GM12878 (cell line): ENCODE data around the gene SPTSSB. TPM values are rescaled to one million over a fixed set of nuclear protein-coding genes. Genes with fewer than 3 reads are reported as not detected.

Experiments
- ATAC-seq: fragments of 200-7000 bp; cut with Tn5 transposase; 3 replicates; pipeline ENCODE4 v1.9.1; 2020; ENCODE audit warnings: mild to moderate bottlenecking, moderate library complexity
- BruUV-seq: library from RNA; stranded (reverse); fragments of 400-500 nt; replicated peaks from 2 replicates; lab custom pipeline; 2021; lab: Mats Ljungman, UMichigan
- CTCF ChIA-PET: fragments of 300-600 bp; sonication (Branson Sonifier 250); formaldehyde crosslinking; extraction: SDS; loops from one replicate; lab custom pipeline; 2021; ENCODE audit warnings: inconsistent platforms; lab: Yijun Ruan, JAX
- POLR2A ChIA-PET: fragments of 350-600 bp; formaldehyde crosslinking; extraction: SDS; loops from one replicate; lab custom pipeline; 2021; ENCODE audit warnings: inconsistent platforms; lab: Charles Lee
- RAD21 ChIA-PET: fragments of 300-600 bp; sonication (Branson Sonifier 250); formaldehyde crosslinking; loops from one replicate; lab custom pipeline; 2023; ENCODE audit warnings: antibody characterized with exemption; ENCODE audit not compliant: unreplicated experiment; lab: Charles Lee
- SMC1A ChIA-PET: fragments of 300-600 bp; sonication (Branson Sonifier 250); formaldehyde crosslinking; loops from one replicate; lab custom pipeline; 2023; ENCODE audit not compliant: unreplicated experiment, uncharacterized antibody; lab: Charles Lee
- DNase-seq: peaks from one replicate; pipeline ENCODE4 v3.0.0-alpha.2; 2011; ENCODE audit warnings: low read depth, low spot score
- FAIRE-seq: peaks from 3 replicates; lab custom pipeline; 2011; peaks lifted over from hg19 to GRCh38; lab: Jason Lieb, UNC
- H2AFZ ChIP-seq: 2 replicates; pipeline ENCODE4 v1.6.0; 2011; ENCODE audit warnings: low read depth, low read length, control low read depth; ENCODE audit not compliant: control insufficient read depth
- H3K27ac ChIP-seq: 2 replicates; pipeline ENCODE4 v1.5.1; 2011; ENCODE audit warnings: control low read depth; ENCODE audit not compliant: control insufficient read depth, insufficient read depth
- H3K27me3 ChIP-seq, 2 experiments: replicated peaks in 1 of 2; 2 replicates each; pipeline versions ENCODE4 v1.6.0 to v1.6.1; 2011; ENCODE audit warnings: low read length in 1 of 2; ENCODE audit not compliant: control insufficient read depth in 2 of 2, insufficient read depth in 2 of 2
- H3K36me3 ChIP-seq, 2 experiments: 2 replicates each; pipeline ENCODE4 v1.5.1; 2011; ENCODE audit warnings: low read length in 1 of 2; ENCODE audit not compliant: control insufficient read depth in 2 of 2, insufficient read depth in 2 of 2
- H3K4me1 ChIP-seq: 2 replicates; pipeline ENCODE4 v1.6.1; 2011; ENCODE audit warnings: mild to moderate bottlenecking, low read length, moderate library complexity, mixed read lengths; ENCODE audit not compliant: control insufficient read depth, insufficient read depth
- H3K4me2 ChIP-seq: 2 replicates; pipeline ENCODE4 v1.6.0; 2011; ENCODE audit warnings: control low read depth; ENCODE audit not compliant: control insufficient read depth, insufficient read depth
- H3K4me3 ChIP-seq: fragments of 200-600 bp; sonication (generic); 2 replicates; pipeline ENCODE4 v1.5.1; 2016
- H3K79me2 ChIP-seq: 2 replicates; pipeline ENCODE4 v1.6.0; 2011; ENCODE audit warnings: low read length; ENCODE audit not compliant: control insufficient read depth, insufficient read depth
- H3K9ac ChIP-seq: 2 replicates; pipeline ENCODE4 v1.8.0; 2011; ENCODE audit warnings: low read length, control low read depth, mixed read lengths; ENCODE audit not compliant: control insufficient read depth, insufficient read depth
- H3K9me3 ChIP-seq: replicated peaks from 3 replicates; pipeline ENCODE4 v1.5.1; 2011; ENCODE audit warnings: mild to moderate bottlenecking, low read length; ENCODE audit not compliant: control insufficient read depth, insufficient read depth
- H4K20me1 ChIP-seq: 2 replicates; pipeline ENCODE4 v1.6.0; 2011; ENCODE audit not compliant: control insufficient read depth, insufficient read depth
- ATF2 ChIP-seq: IDR thresholded peaks from 2 replicates; pipeline ENCODE4 v1.6.1; 2012; ENCODE audit warnings: low read length, inconsistent platforms
- ATF7 ChIP-seq: fragments of 450-650 bp; IDR thresholded peaks from 2 replicates; pipeline ENCODE4 v1.6.1; 2016; ENCODE audit warnings: low read depth, mild to moderate bottlenecking
- CREM ChIP-seq: IDR thresholded peaks from 2 replicates; pipeline ENCODE4 v1.6.1; 2014; ENCODE audit warnings: antibody characterized with exemption, low read depth
- HDGF ChIP-seq: fragments of 450-650 bp; IDR thresholded peaks from 2 replicates; pipeline ENCODE4 v1.6.1; 2016; ENCODE audit warnings: antibody characterized with exemption
- IKZF1 ChIP-seq: fragments of 450-650 bp; conservative IDR thresholded peaks from 2 replicates; pipeline ENCODE4 v1.6.1; 2017; ENCODE audit warnings: antibody characterized with exemption, mild to moderate bottlenecking
- IKZF2 ChIP-seq, 2 experiments: fragments of 450-650 bp; IDR thresholded peaks; 2 replicates each; pipeline ENCODE4 v1.6.1; 2017; ENCODE audit warnings: mild to moderate bottlenecking in 2 of 2, moderate library complexity in 2 of 2
- MEF2A ChIP-seq: IDR thresholded peaks from 2 replicates; pipeline ENCODE4 v1.6.1; 2011; ENCODE audit warnings: low read depth, mild to moderate bottlenecking, low read length, moderate library complexity; ENCODE audit not compliant: insufficient read depth
- MTA2 ChIP-seq: fragments of 450-650 bp; IDR thresholded peaks from 2 replicates; pipeline ENCODE4 v1.6.1; 2016; ENCODE audit warnings: low read depth, mild to moderate bottlenecking, moderate library complexity
- MXI1 ChIP-seq: fragments of 150-350 bp; IDR thresholded peaks from 2 replicates; pipeline ENCODE4 v1.6.1; 2011; ENCODE audit warnings: low read depth, mild to moderate bottlenecking, inconsistent platforms, low read length, improper control_type of control experiment
- MYC ChIP-seq: IDR thresholded peaks from 2 replicates; pipeline ENCODE4 v1.6.1; 2011; ENCODE audit warnings: mild to moderate bottlenecking, low read length, moderate library complexity, inconsistent platforms; ENCODE audit not compliant: insufficient read depth, insufficient replicate concordance, insufficient read length, severe bottlenecking
- RBBP5 ChIP-seq: fragments of 200-600 bp; sonication (generic); conservative IDR thresholded peaks from 2 replicates; pipeline ENCODE4 v1.6.1; 2016
- WGBS: methylation state at CpG from one replicate; pipeline ENCODE4 v1.1.6; 2016; ENCODE audit warnings: low lambda C conversion rate; ENCODE audit not compliant: insufficient replicate concordance, insufficient coverage; ENCODE audit errors: missing lambda C conversion rate; 5-methylcytosine and 5-hydroxymethylcytosine counted together
- in situ Hi-C: fragments of 300-500 bp; cut with MboI; formaldehyde crosslinking; loops from 9 replicates; pipeline ENCODE4 v1.14.3; 2018; ENCODE audit warnings: mixed read lengths
- intact Hi-C: fragments of 100-400 bp; cut with micrococcal nuclease; formaldehyde crosslinking; loops from one replicate; pipeline ENCODE4 v1.14.2; 2022; ENCODE audit not compliant: unreplicated experiment
- polyA plus RNA-seq, 11 experiments: library from polyadenylated mRNA; depleted of rRNA in 4 of 11; unstranded in 6 of 11; stranded (reverse) in 5 of 11; fragments of >200 nt; fragmentation: Nextera tagmentation in 4 of 11; fragmentation: Illumina TruSeq in 1 of 11; extraction: Ambion mirVana in 4 of 11; extraction: Trizol in 1 of 11; gene quantifications; 1 replicate in 1 of 11; 2 replicates in 10 of 11; pipeline versions ENCODE4 v1.2.1 to v1.2.3, GENCODE V29; 2011 to 2016; ENCODE audit warnings: inconsistent platforms in 2 of 11, missing spikeins in 2 of 11, low read depth in 1 of 11
- total RNA-seq, 4 experiments: library from RNA; depleted of rRNA in 3 of 4; stranded (reverse); fragments of >200 nt in 3 of 4; fragmentation: Illumina TruSeq in 1 of 4; extraction: Trizol in 1 of 4; gene quantifications; 2 replicates each; pipeline versions ENCODE4 v1.2.1 to v1.2.3, GENCODE V29; 2013 to 2021
- TF ChIP-seq, protein P1 (sequence below): fragments of 450-650 bp; IDR thresholded peaks from 2 replicates; pipeline ENCODE4 v1.6.1; 2017; ENCODE audit warnings: mild to moderate bottlenecking
- TF ChIP-seq, protein P2 (sequence below): fragments of 150-350 bp; IDR thresholded peaks from 2 replicates; pipeline ENCODE4 v1.6.1; 2016; ENCODE audit warnings: low read depth, low read length
- TF ChIP-seq, protein P3 (sequence below): IDR thresholded peaks from 2 replicates; pipeline ENCODE4 v1.6.1; 2012; ENCODE audit warnings: mild to moderate bottlenecking, low read depth, low read length

SPTSSB gene
- total and polyA plus RNA-seq, 10 of the 15 experiments (the other 5 are each of a cell fraction or from before 2014, with no cell fraction given), result 0.19 to 30.6 (median 0.91) TPM

DNA sequence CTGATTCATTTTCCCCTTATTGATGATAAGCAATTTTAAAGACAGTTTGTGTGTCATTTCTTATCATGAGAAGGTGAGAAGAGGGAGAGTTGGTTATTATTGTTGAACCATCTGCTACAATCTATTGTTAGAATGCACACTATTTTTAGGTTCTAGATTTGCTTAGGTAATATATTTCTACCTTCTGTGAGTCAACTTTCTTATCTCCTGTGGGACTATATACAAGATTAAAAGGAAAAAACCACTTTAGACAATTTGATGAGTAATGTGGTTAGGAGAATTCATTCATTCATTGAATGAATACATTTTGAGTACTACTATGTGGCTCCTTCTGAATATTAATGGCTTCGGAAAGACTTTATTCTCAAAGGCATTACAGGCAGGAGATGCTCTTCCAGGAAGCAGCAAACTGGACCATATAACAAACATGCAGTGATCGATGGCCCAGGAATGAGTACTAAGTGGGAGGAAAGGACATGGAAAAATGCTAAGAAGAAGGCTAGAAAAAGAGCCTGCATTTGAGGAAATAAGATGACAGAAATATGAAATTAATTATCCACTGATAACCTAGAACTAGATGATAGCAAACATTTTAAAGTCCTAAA lies 22.4 kb downstream of the SPTSSB start:
- Histone ChIP-seq H3K36me3 (no peaks in the 10 kb centered on the region), H3K9ac (no peak overlapping the region), H3K27ac (no peak overlapping the region), H3K9me3 (no peaks in the 10 kb centered on the region), H3K4me2 (no peak overlapping the region), H3K4me3 (no peak overlapping the region), H2AFZ (no peak overlapping the region), H3K4me1 (no peaks in the 10 kb centered on the region), H3K79me2 (no peaks in the 10 kb centered on the region), H3K27me3 (no peaks in the 10 kb centered on the region), H4K20me1 (no peaks in the 10 kb centered on the region)
- CTCF ChIA-PET, result no interaction called here
- 45% methylated on average over 2 of the region's 2 CpGs for WGBS
- no TSS peak for BruUV-seq
- ATAC-seq (peak; percentile 65), DNase-seq (no peak), FAIRE-seq (no peak)
- POLR2A ChIA-PET, result no interaction called here
- SMC1A ChIA-PET, result interaction anchor here (1.1 to 1.5 kb wide), 2 partner anchors 39 to 58 kb away, joined by 6 to 7 read pairs; no protein-coding TSS in a partner anchor
- in situ Hi-C loops (no loop called here), intact Hi-C loops (loop anchor here (1.0 to 2.0 kb wide), 2 partner anchors 22 to 38 kb away; partner anchors contain the start of gene SPTSSB)
- RAD21 ChIA-PET, result no interaction called here
- TF ChIP-seq, protein P1, sequence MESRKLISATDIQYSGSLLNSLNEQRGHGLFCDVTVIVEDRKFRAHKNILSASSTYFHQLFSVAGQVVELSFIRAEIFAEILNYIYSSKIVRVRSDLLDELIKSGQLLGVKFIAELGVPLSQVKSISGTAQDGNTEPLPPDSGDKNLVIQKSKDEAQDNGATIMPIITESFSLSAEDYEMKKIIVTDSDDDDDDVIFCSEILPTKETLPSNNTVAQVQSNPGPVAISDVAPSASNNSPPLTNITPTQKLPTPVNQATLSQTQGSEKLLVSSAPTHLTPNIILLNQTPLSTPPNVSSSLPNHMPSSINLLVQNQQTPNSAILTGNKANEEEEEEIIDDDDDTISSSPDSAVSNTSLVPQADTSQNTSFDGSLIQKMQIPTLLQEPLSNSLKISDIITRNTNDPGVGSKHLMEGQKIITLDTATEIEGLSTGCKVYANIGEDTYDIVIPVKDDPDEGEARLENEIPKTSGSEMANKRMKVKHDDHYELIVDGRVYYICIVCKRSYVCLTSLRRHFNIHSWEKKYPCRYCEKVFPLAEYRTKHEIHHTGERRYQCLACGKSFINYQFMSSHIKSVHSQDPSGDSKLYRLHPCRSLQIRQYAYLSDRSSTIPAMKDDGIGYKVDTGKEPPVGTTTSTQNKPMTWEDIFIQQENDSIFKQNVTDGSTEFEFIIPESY, result no peak
- TF ChIP-seq, protein P2, sequence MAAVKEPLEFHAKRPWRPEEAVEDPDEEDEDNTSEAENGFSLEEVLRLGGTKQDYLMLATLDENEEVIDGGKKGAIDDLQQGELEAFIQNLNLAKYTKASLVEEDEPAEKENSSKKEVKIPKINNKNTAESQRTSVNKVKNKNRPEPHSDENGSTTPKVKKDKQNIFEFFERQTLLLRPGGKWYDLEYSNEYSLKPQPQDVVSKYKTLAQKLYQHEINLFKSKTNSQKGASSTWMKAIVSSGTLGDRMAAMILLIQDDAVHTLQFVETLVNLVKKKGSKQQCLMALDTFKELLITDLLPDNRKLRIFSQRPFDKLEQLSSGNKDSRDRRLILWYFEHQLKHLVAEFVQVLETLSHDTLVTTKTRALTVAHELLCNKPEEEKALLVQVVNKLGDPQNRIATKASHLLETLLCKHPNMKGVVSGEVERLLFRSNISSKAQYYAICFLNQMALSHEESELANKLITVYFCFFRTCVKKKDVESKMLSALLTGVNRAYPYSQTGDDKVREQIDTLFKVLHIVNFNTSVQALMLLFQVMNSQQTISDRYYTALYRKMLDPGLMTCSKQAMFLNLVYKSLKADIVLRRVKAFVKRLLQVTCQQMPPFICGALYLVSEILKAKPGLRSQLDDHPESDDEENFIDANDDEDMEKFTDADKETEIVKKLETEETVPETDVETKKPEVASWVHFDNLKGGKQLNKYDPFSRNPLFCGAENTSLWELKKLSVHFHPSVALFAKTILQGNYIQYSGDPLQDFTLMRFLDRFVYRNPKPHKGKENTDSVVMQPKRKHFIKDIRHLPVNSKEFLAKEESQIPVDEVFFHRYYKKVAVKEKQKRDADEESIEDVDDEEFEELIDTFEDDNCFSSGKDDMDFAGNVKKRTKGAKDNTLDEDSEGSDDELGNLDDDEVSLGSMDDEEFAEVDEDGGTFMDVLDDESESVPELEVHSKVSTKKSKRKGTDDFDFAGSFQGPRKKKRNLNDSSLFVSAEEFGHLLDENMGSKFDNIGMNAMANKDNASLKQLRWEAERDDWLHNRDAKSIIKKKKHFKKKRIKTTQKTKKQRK, result no peak
- 0 out of 2 replicates have a peak, but pooled peaks have one; percentile 15 for TF ChIP-seq IKZF1
- TF ChIP-seq MTA2, result peak; percentile 72
- no peak for TF ChIP-seq MXI1
- no peak for TF ChIP-seq RBBP5
- peak; percentile 60; the same call in 1 of the 2 replicates for TF ChIP-seq ATF7
- TF ChIP-seq HDGF, result no peak
- TF ChIP-seq CREM, result no peak
- no peak for TF ChIP-seq MYC
- TF ChIP-seq ATF2, result peak; percentile 23; the same call in 1 of the 2 replicates
- peak; percentile 8 to 27; a peak in 2 of 4 replicates for TF ChIP-seq IKZF2 (IDR thresholded peaks at IDR 0.05)
- TF ChIP-seq MEF2A, result peak; percentile 24; the same call in 1 of the 2 replicates
- TF ChIP-seq, protein P3, sequence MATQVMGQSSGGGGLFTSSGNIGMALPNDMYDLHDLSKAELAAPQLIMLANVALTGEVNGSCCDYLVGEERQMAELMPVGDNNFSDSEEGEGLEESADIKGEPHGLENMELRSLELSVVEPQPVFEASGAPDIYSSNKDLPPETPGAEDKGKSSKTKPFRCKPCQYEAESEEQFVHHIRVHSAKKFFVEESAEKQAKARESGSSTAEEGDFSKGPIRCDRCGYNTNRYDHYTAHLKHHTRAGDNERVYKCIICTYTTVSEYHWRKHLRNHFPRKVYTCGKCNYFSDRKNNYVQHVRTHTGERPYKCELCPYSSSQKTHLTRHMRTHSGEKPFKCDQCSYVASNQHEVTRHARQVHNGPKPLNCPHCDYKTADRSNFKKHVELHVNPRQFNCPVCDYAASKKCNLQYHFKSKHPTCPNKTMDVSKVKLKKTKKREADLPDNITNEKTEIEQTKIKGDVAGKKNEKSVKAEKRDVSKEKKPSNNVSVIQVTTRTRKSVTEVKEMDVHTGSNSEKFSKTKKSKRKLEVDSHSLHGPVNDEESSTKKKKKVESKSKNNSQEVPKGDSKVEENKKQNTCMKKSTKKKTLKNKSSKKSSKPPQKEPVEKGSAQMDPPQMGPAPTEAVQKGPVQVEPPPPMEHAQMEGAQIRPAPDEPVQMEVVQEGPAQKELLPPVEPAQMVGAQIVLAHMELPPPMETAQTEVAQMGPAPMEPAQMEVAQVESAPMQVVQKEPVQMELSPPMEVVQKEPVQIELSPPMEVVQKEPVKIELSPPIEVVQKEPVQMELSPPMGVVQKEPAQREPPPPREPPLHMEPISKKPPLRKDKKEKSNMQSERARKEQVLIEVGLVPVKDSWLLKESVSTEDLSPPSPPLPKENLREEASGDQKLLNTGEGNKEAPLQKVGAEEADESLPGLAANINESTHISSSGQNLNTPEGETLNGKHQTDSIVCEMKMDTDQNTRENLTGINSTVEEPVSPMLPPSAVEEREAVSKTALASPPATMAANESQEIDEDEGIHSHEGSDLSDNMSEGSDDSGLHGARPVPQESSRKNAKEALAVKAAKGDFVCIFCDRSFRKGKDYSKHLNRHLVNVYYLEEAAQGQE, result no peak
